Measurements from ENCODE around the gene CFHR1.
A peak's percentile ranks its signal among the peaks of the same experiment; 100 is the strongest.
"Not testable (repeated sequence)": the region's sequence is repeated elsewhere in the genome, so short reads cannot be mapped to it uniquely, and the experiment has no call there.

CFHR1 gene

GRCh38 chr1:196819531-196819930 is at the start of gene CFHR1:
TSS of gene CFHR1 (plus strand) at chr1:196819731. CDS start at chr1:196819845, 114 bp downstream.
- DNase-seq (ENCODE audit: low spot score), result not testable (repeated sequence)

DNA sequence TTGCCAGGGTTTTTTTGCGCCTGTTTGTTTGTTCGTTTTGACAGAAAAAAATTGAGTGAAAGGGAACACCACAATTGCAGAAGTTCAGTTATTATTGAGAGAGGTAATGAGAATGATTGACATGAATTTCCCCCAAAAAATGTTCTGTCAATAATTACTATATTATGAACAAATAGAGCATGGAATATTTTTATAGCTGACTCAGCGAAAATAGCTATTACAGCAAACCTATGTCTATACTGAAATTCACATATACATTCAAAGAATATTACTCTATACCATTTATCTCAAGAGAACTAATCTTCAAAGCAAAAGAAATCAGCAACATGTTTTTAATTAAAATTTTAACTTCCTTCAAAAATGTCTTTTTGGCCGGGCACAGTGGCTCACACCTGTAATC is 49.7 kb upstream of the CFHR1 start:
- DNase-seq (ENCODE audit: low spot score), result not testable (repeated sequence)

DNA sequence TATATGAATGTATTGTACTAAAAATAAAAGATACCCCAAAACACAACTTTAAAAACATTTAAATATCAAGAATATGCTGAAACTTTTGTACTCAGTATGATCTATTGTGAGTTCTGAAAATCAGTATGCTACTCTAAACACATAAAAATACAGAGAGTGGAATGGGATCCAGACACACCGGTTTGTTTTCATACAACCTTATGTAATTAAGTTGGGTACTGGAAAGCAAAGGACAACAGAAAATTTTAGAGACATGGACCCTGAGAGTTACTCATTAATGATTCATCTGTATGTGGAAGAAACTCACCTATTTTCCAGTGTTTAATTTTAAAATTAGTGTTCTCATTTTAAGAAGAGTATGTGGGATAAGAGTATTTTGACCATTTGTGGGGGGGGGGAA is 45.8 kb upstream of the CFHR1 start:
- no peak for DNase-seq (ENCODE audit: low spot score)

GRCh38 chr1:196774175-196774574 is 45.4 kb upstream of the CFHR1 start:
- no peak for DNase-seq (ENCODE audit: low spot score)

- no peak for DNase-seq (ENCODE audit: low spot score)
Measured at GRCh38 chr1:196774603-196775002, 44.9 kb upstream of the CFHR1 start, which contains the start of gene CFHR3. TSS of gene CFHR3 (plus strand) at chr1:196774840. CDS start at chr1:196774887, 47 bp downstream.

GRCh38 chr1:196777603-196778002 is 41.9 kb upstream of the CFHR1 start:
- DNase-seq (ENCODE audit: low spot score), result no peak

DNA sequence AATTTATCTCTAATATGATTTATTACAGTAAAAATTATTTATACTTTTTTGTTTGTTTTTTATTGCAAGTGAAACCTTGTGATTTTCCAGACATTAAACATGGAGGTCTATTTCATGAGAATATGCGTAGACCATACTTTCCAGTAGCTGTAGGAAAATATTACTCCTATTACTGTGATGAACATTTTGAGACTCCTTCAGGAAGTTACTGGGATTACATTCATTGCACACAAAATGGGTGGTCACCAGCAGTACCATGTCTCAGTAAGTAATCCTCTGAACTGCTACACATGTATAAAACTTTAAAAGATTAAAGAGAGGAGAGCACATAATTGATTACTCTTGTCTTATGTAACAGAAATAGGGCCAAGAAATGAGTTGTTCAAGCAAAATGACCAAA is 40.4 kb upstream of the CFHR1 start:
- DNase-seq (ENCODE audit: low spot score), result no peak

GRCh38 chr1:196791252-196791651 is 28.3 kb upstream of the CFHR1 start:
- DNase-seq (ENCODE audit: low spot score), result not testable (repeated sequence)

DNA sequence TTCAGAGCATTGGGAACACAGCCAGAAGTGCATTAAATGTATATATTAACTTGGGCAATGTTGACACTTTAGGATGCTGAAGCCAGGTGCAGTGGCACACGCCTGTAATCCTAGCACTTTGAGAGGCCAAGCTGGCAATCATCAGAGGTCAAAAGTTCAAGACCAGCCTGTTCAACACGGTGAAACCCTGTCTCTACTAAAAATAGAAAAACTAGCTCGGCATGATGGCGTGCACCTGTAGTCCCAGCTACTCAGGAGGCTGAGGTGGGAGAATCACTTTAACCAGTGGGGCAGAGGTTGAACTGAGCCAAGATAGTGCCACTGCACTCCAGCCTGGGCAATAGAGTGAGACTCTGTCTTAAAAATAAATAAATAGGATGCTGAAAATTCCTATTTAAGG is 25.4 kb upstream of the CFHR1 start:
- DNase-seq (ENCODE audit: low spot score), result not testable (repeated sequence)

DNA sequence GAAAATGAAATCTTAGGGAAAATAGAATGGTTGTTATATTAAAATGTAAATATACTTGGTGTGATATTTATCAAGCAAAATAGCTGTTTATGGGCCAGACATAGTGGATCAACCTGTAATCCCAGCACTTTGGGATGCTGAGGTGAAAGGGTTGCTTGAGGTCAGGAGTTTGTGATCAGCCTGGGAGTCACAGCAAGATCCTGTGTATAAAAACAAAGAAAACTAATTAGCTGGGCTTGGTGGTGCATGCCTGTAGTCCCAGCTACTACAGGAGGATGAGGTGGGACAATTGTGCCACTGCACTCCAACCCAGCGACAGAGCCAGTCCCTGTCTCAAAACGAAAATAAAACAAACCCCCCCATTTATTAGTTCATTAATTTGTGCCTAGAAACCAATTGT is 21.6 kb upstream of the CFHR1 start:
- no peak for DNase-seq (ENCODE audit: low spot score)

- DNase-seq (ENCODE audit: low spot score), result not testable (repeated sequence)
Measured at GRCh38 chr1:196801920-196802319, 17.6 kb upstream of the CFHR1 start.

- DNase-seq (ENCODE audit: low spot score), result no peak
Measured at GRCh38 chr1:196808529-196809235, 10.8 kb upstream of the CFHR1 start.

- not testable (repeated sequence) for DNase-seq (ENCODE audit: low spot score)
Measured at GRCh38 chr1:196817442-196817841, 2.1 kb upstream of the CFHR1 start.

DNA sequence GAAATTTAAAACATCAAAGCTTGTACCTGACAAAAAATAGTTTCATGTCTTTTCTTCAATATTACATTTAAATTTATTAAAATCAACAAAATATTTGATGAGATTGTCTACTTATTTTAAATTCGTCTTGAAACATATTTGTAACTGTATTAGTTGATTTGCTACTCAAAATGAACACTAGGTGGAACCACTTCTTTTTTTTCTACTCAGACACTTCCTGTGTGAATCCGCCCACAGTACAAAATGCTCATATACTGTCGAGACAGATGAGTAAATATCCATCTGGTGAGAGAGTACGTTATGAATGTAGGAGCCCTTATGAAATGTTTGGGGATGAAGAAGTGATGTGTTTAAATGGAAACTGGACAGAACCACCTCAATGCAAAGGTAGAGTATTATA is 8.3 kb downstream of the CFHR1 start:
- DNase-seq (ENCODE audit: low spot score), result peak; percentile 14

DNA sequence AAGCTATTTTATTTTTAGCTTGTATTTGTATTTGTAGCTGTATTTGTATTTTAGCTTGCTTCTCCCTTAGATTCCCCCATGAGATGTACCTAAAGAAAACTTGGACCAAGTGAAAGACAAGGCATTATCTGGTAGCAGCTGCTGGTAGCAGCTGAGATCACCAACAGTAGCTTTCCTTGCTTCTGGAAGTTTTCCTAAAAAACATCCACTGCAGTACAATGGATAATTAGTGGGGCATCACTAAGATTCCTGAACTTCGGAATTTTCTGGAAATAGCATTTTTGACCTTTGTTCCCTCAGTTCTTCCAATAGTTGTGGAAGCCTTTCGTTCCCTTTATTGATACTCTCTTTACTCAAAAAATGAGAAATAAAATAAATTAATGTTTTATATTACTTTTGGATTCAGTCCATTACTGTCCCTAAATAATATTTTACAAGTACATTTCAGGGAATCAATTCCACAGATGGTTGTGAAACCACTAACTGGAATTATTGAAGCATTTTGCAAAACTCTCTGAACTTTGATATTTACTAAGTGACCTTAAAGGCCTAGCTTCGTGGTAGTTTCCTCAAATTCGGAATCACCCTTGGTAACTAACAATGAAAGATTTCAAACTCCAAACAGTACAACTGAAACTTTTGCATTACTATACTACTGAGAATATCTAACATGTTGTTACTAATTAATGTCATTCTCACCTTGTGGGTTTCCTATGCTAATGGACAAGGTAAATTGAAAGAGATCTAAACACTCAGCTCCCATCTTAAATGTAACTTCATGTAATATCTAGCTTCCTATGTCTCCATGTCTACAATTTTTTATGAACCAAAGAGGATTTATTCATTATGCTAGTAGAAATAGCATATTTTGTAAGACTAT is 30.3 kb downstream of the CFHR1 start:
- DNase-seq (ENCODE audit: low spot score), result not testable (repeated sequence)

- DNase-seq (ENCODE audit: low spot score), result no peak
Measured at GRCh38 chr1:196856053-196856452, 36.5 kb downstream of the CFHR1 start.

- DNase-seq (ENCODE audit: low spot score), result no peak
Measured at GRCh38 chr1:196857188-196857587, 37.7 kb downstream of the CFHR1 start.

- DNase-seq (ENCODE audit: low spot score), result no peak
Measured at GRCh38 chr1:196858811-196859210, 39.3 kb downstream of the CFHR1 start.

GRCh38 chr1:196860323-196860884 is 40.9 kb downstream of the CFHR1 start:
- DNase-seq (ENCODE audit: low spot score), result no peak

- no peak for DNase-seq (ENCODE audit: low spot score)
Measured at GRCh38 chr1:196861429-196861828, 41.9 kb downstream of the CFHR1 start.

GRCh38 chr1:196866974-196867373 is 47.4 kb downstream of the CFHR1 start:
- DNase-seq (ENCODE audit: low spot score), result no peak

DNA sequence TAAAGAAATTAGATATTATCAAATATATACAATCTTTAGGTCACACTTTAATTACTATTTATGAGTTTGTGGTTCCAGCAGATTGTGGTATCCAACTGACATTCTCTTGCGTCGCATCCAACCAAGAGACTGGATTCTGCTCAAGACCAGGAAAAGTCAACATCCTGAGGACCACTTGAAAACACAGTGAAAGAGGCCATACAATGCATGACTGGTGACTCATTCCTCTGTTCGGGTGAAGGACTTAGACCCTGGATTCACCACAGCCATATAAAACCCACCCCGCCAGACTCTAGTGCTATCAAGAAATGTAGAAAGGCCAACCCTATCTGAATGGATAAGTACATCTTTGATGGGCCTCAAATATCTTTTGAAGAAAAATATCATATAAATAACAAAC is 53.9 kb downstream of the CFHR1 start:
- no peak for DNase-seq (ENCODE audit: low spot score)

GRCh38 chr1:196875935-196876334 is 56.4 kb downstream of the CFHR1 start:
- DNase-seq (ENCODE audit: low spot score), result no peak

Data from pons (tissue), 1 donor.